Lower lobe of right lung (tissue), 2 donors: ENCODE data around the gene MAST3. TPM values are rescaled to one million over a fixed set of nuclear protein-coding genes. Genes with fewer than 3 reads are reported as not detected.

ENCODE experiments used
- ATAC-seq, 2 donors: fragments of 200-7000 bp; cut with Tn5 transposase; one replicate each; pipeline ENCODE4 v1.9.1; 2020 to 2022; ENCODE audit warnings: mild to moderate bottlenecking in 2 of 2, moderate library complexity in 2 of 2
- DNase-seq: peaks from one replicate; pipeline ENCODE4 v3.0.0-alpha.2; 2020
- H3K27ac ChIP-seq: fragments of 200-600 bp; one replicate; pipeline ENCODE4 v1.8.0; 2022
- H3K27me3 ChIP-seq: fragments of 200-600 bp; one replicate; pipeline ENCODE4 v1.8.0; 2022; ENCODE audit warnings: low read depth
- H3K36me3 ChIP-seq: fragments of 200-600 bp; one replicate; pipeline ENCODE4 v1.8.0; 2022; ENCODE audit warnings: mild to moderate bottlenecking
- H3K4me1 ChIP-seq: fragments of 200-600 bp; one replicate; pipeline ENCODE4 v1.8.0; 2022
- H3K4me3 ChIP-seq: fragments of 200-600 bp; one replicate; pipeline ENCODE4 v1.8.0; 2022; ENCODE audit warnings: mild to moderate bottlenecking
- H3K9me3 ChIP-seq: fragments of 200-600 bp; one replicate; pipeline ENCODE4 v1.8.0; 2022
- intact Hi-C: fragments of 100-400 bp; cut with DNase I; formaldehyde crosslinking; loops from one replicate; pipeline ENCODE4 v1.11.0; 2022
- total RNA-seq: library from RNA; stranded (reverse); fragmentation: NEBNext Ultra II Directional; extraction: Animal tissue kit (Norgen Biotek cat#: 25700); gene quantifications from one replicate; pipeline ENCODE4 v1.2.1, GENCODE V29; 2021
- TF ChIP-seq, protein P1 (sequence below): fragments of 200-600 bp; IDR thresholded peaks from one replicate; pipeline ENCODE4 v1.8.0; 2022; ENCODE audit warnings: antibody characterized with exemption, mild to moderate bottlenecking
- donor health status: DM: no; HTN: yes; CAD: no; lungs with severe emphysema.

The MAST3 gene
- total RNA-seq, 1 donor from 2014 or later: 29.2 TPM

GRCh38 chr19:18168673-18169381 lies 71.2 kb downstream of the MAST3 start:
- intact Hi-C loops: no loop called here
- Histone ChIP-seq H3K4me3 (no peak overlapping the region), H3K27ac (peak overlapping the region; percentile 81), H3K9me3 (no peaks in the 10 kb centered on the region), H3K27me3 (no peaks in the 10 kb centered on the region), H3K36me3 (peaks cover 53% of the 10 kb centered on the region), H3K4me1 (peaks cover 18% of the 10 kb centered on the region)
- DNase-seq (no peak), ATAC-seq (no peak)
- TF ChIP-seq, protein P1, sequence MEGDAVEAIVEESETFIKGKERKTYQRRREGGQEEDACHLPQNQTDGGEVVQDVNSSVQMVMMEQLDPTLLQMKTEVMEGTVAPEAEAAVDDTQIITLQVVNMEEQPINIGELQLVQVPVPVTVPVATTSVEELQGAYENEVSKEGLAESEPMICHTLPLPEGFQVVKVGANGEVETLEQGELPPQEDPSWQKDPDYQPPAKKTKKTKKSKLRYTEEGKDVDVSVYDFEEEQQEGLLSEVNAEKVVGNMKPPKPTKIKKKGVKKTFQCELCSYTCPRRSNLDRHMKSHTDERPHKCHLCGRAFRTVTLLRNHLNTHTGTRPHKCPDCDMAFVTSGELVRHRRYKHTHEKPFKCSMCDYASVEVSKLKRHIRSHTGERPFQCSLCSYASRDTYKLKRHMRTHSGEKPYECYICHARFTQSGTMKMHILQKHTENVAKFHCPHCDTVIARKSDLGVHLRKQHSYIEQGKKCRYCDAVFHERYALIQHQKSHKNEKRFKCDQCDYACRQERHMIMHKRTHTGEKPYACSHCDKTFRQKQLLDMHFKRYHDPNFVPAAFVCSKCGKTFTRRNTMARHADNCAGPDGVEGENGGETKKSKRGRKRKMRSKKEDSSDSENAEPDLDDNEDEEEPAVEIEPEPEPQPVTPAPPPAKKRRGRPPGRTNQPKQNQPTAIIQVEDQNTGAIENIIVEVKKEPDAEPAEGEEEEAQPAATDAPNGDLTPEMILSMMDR: no peak

DNA sequence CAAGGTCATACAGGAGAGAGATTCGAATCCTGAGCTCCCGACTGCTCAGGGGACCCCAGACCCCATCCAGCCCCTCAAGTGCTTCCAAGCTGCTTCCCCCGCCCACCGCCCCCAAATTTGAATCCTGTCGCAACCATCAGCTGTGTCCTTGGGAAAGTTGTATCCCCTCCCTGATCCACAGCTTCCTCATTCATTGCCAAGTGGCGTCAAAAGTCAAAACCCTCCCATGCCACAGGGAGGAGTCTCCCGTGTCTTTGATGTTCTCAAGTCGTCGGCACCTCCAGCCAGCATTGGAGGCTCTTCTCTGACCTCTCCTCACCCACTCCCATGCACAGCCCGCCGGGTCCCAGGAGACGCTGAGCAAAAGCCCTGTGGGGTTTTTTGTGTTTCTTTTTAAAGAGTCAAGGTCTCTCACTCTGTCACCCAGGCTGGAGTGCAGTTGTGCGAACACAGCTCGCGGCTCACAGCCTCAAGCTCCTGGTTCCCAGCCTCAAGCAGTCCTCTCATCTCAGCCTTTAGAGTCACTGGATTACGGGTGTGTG lies 73.2 kb downstream of the MAST3 start:
- Histone ChIP-seq H3K4me1 (peaks cover 18% of the 10 kb centered on the region), H3K27me3 (no peaks in the 10 kb centered on the region), H3K4me3 (peak overlapping the region; percentile 21), H3K36me3 (peaks cover 41% of the 10 kb centered on the region), H3K27ac (peak overlapping the region; percentile 81), H3K9me3 (no peaks in the 10 kb centered on the region)
- intact Hi-C loops: no loop called here
- TF ChIP-seq, protein P1: no peak
- peak; percentile 13 to 17 for ATAC-seq
- DNase-seq: peak; percentile 74

DNA sequence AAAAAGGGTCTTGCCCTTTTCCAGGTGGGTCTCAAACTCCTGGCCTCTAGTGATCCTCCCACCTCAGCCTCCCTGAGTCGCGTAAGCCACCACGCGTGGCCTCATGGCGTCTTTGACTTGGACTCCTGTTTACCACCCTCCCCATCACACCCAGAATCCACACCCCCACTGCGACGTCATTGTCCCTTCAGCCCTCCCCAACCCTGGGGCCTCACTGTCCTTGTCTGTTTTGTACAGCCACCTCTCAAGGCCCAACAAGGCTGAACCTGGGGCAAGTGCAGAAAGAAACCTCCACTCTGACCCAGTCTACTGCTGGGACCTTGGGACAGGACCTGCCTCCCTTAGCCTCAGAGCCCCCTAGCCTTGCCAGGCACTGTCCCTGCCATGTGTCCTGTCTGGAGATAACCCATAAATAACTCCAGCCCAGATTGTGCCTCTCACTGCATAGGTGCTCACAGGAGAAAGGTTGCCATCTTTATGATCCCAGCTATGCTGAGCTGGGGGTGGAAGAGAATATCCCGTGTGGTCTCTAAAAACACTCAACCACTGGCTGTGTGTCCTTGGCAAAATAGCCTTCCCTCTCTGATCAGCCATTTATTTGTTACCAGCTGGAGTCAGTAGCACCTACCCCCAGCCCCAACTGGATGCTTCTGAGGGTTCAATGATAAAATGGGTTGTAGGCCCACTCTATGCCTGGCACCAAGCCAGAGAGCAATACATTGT lies 74.2 kb downstream of the MAST3 start:
- DNase-seq (peak; percentile 66), ATAC-seq (no peak)
- H3K9me3 ChIP-seq: no peaks in the 10 kb centered on the region
- H3K4me1 ChIP-seq: peaks cover 18% of the 10 kb centered on the region
- H3K36me3 ChIP-seq: peaks cover 38% of the 10 kb centered on the region
- H3K27me3 ChIP-seq: no peaks in the 10 kb centered on the region
- TF ChIP-seq, protein P1: no peak
- peak overlapping the region; percentile 81 for H3K27ac ChIP-seq
- no peak overlapping the region for H3K4me3 ChIP-seq
- intact Hi-C loops: no loop called here

DNA sequence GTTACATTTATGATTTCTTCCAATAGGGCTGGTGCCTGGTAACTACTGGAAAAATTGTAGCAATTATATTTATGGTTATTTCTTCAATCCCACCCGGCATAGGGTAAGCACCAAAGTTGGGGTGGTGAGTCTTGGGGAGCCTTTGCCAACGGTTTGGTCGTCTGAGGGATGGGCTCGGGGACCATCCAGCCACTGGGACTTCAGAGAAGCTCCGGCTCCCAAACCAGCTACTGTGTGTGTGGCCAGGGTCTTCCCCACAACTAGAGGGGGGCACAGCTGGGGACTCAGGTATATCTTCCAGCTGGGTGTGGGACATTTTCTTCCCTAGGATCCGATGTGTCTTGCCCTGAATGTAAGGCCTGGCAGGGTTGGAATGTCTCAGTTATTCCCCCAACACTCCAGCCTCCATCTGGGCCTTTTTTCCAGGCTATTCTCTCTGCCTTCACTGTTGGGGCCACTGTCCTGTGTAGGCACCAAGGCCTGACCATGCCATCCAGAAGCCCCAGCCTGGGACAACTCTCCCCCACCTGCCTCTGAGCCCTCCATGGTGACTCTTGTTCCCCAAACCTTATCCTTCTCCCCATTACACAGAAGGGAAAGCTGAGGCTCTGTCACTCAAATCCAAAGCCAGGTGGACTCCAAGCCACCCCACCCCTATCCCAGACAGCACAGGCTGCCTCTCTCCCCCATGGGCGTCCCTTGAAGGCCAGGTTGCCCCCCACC lies 74.9 kb downstream of the MAST3 start:
- H3K9me3 ChIP-seq: no peaks in the 10 kb centered on the region
- ATAC-seq (no peak), DNase-seq (no peak)
- H3K4me1 ChIP-seq: peaks cover 18% of the 10 kb centered on the region
- TF ChIP-seq, protein P1: no peak
- no peaks in the 10 kb centered on the region for H3K27me3 ChIP-seq
- H3K27ac ChIP-seq: peak overlapping the region; percentile 81
- intact Hi-C loops: no loop called here
- H3K36me3 ChIP-seq: peaks cover 38% of the 10 kb centered on the region
- H3K4me3 ChIP-seq: no peak overlapping the region

- TF ChIP-seq, protein P1: no peak
- peak; percentile 91 for DNase-seq
- peak overlapping the region; percentile 81 for H3K27ac ChIP-seq
These were observed 75.5 kb downstream of the MAST3 start for GRCh38 chr19:18173054-18173571.

More at GRCh38 chr19:18173054-18173571, 75.5 kb downstream of the MAST3 start:
- intact Hi-C loops: no loop called here
- no peaks in the 10 kb centered on the region for H3K9me3 ChIP-seq
- H3K4me1 ChIP-seq: peaks cover 18% of the 10 kb centered on the region
- H3K36me3 ChIP-seq: peaks cover 38% of the 10 kb centered on the region
- peak overlapping the region; percentile 89 for H3K4me3 ChIP-seq
- peak; percentile 45 to 77 for ATAC-seq
- H3K27me3 ChIP-seq: no peaks in the 10 kb centered on the region
